Upper lobe of right lung (tissue), 1 donor: ENCODE measurements around the gene WNT2. TPM values are rescaled to one million over a fixed set of nuclear protein-coding genes. Genes with fewer than 3 reads are reported as not detected.

Source experiments
- ATAC-seq: fragments of 200-7000 bp; cut with Tn5 transposase; one replicate; pipeline ENCODE4 v1.9.1; 2020; ENCODE audit warnings: mild to moderate bottlenecking, moderate library complexity
- DNase-seq: peaks from one replicate; pipeline ENCODE4 v3.0.0-alpha.2; 2020
- H3K27ac ChIP-seq: fragments of 200-600 bp; one replicate; pipeline ENCODE4 v1.8.0; 2022
- H3K27me3 ChIP-seq: fragments of 200-600 bp; one replicate; pipeline ENCODE4 v1.8.0; 2022; ENCODE audit warnings: mild to moderate bottlenecking
- H3K36me3 ChIP-seq: fragments of 200-600 bp; one replicate; pipeline ENCODE4 v1.8.0; 2022
- H3K4me1 ChIP-seq: fragments of 200-600 bp; one replicate; pipeline ENCODE4 v1.8.0; 2022
- H3K4me3 ChIP-seq: fragments of 200-600 bp; one replicate; pipeline ENCODE4 v1.8.0; 2022; ENCODE audit warnings: mild to moderate bottlenecking
- H3K9me3 ChIP-seq: fragments of 200-600 bp; one replicate; pipeline ENCODE4 v1.8.0; 2022
- intact Hi-C: fragments of 100-400 bp; cut with DNase I; formaldehyde crosslinking; loops from one replicate; pipeline ENCODE4 v1.11.0; 2022
- total RNA-seq: library from RNA; stranded (reverse); fragmentation: NEBNext Ultra II Directional; extraction: Animal tissue kit (Norgen Biotek cat#: 25700); gene quantifications from one replicate; pipeline ENCODE4 v1.2.1, GENCODE V29; 2021
- TF ChIP-seq, protein P1 (sequence below): fragments of 200-600 bp; IDR thresholded peaks from one replicate; pipeline ENCODE4 v1.8.0; 2022; ENCODE audit warnings: antibody characterized with exemption
- donor health status: DM: no; HTN: yes; CAD: no; lungs with severe emphysema.

The WNT2 gene
- total RNA-seq, 1 donor from 2014 or later: 12.9 TPM

GRCh38 chr7:117332031-117332430 lies 9.2 kb upstream of the WNT2 start:
- TF ChIP-seq, protein P1, sequence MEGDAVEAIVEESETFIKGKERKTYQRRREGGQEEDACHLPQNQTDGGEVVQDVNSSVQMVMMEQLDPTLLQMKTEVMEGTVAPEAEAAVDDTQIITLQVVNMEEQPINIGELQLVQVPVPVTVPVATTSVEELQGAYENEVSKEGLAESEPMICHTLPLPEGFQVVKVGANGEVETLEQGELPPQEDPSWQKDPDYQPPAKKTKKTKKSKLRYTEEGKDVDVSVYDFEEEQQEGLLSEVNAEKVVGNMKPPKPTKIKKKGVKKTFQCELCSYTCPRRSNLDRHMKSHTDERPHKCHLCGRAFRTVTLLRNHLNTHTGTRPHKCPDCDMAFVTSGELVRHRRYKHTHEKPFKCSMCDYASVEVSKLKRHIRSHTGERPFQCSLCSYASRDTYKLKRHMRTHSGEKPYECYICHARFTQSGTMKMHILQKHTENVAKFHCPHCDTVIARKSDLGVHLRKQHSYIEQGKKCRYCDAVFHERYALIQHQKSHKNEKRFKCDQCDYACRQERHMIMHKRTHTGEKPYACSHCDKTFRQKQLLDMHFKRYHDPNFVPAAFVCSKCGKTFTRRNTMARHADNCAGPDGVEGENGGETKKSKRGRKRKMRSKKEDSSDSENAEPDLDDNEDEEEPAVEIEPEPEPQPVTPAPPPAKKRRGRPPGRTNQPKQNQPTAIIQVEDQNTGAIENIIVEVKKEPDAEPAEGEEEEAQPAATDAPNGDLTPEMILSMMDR: no peak
- Histone ChIP-seq H3K4me3 (no peak overlapping the region), H3K27ac (no peak overlapping the region), H3K27me3 (no peaks in the 10 kb centered on the region), H3K36me3 (no peaks in the 10 kb centered on the region), H3K4me1 (no peaks in the 10 kb centered on the region), H3K9me3 (no peaks in the 10 kb centered on the region)
- intact Hi-C loops: no loop called here
- DNase-seq (no peak), ATAC-seq (no peak)

DNA sequence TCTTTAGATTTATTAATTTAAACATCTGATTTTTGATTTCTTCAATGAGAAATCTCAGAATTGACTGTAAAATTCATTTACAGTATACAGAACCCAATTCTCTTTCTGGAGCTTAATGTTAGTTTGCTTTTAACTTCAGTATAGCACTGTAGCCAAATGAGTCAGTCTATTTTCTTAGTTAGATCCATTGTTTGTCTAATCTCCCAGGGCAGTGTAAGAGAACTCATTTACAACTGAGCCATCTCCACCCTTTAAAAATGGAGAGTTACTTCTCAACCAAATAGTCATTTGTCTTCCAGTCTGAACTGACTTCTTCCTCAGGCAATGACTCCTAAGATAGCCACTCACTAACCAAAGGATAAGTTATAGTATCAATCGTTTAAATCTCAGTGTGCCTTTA lies 3.0 kb upstream of the WNT2 start:
- Histone ChIP-seq H3K4me1 (peaks cover 11% of the 10 kb centered on the region), H3K36me3 (no peaks in the 10 kb centered on the region), H3K27me3 (peaks cover 38% of the 10 kb centered on the region), H3K27ac (no peak overlapping the region), H3K4me3 (no peak overlapping the region), H3K9me3 (no peaks in the 10 kb centered on the region)
- intact Hi-C loops: no loop called here
- TF ChIP-seq, protein P1: no peak
- no peak for ATAC-seq
- no peak for DNase-seq

- TF ChIP-seq, protein P1: no peak
- H3K9me3 ChIP-seq: no peaks in the 10 kb centered on the region
- no peak for DNase-seq
- peak overlapping the region; percentile 63 for H3K27ac ChIP-seq
- peak overlapping the region; percentile 46 for H3K4me3 ChIP-seq
- peaks cover 38% of the 10 kb centered on the region for H3K27me3 ChIP-seq
- H3K4me1 ChIP-seq: peaks cover 11% of the 10 kb centered on the region
- peak; percentile 37 for ATAC-seq
- intact Hi-C loops: no loop called here
- no peaks in the 10 kb centered on the region for H3K36me3 ChIP-seq
These were observed 2.1 kb upstream of the WNT2 start for GRCh38 chr7:117324960-117325359.

GRCh38 chr7:117323851-117324711 lies 1.2 kb upstream of the WNT2 start:
- Histone ChIP-seq H3K4me1 (peaks cover 11% of the 10 kb centered on the region), H3K9me3 (no peaks in the 10 kb centered on the region), H3K27me3 (peaks cover 38% of the 10 kb centered on the region), H3K36me3 (no peaks in the 10 kb centered on the region), H3K27ac (peak overlapping the region; percentile 78), H3K4me3 (peak overlapping the region; percentile 46)
- intact Hi-C loops: no loop called here
- DNase-seq: peak; percentile 78
- ATAC-seq: peak; percentile 83
- TF ChIP-seq, protein P1: no peak

- TF ChIP-seq, protein P1: no peak
- DNase-seq: no peak
- Histone ChIP-seq H3K4me1 (peaks cover 11% of the 10 kb centered on the region), H3K4me3 (peak overlapping the region; percentile 46), H3K27ac (peak overlapping the region; percentile 78), H3K36me3 (no peaks in the 10 kb centered on the region), H3K9me3 (no peaks in the 10 kb centered on the region), H3K27me3 (peaks cover 38% of the 10 kb centered on the region)
- intact Hi-C loops: no loop called here
- no peak for ATAC-seq
These were observed 520 bp upstream of the WNT2 start for GRCh38 chr7:117323305-117323850.
